Mesodermal cell (in vitro differentiated cells): ENCODE results near the gene RNF112.

ENCODE experiments used
- H3K27ac ChIP-seq: 2 replicates; pipeline ENCODE4 v1.7.0; 2013; ENCODE audit warnings: mild to moderate bottlenecking, low read depth, low read length, moderate library complexity; ENCODE audit not compliant: severe bottlenecking
- H3K36me3 ChIP-seq: 2 replicates; pipeline ENCODE4 v1.7.1; 2013; ENCODE audit warnings: mild to moderate bottlenecking, low read length, moderate library complexity; ENCODE audit not compliant: control insufficient read depth, insufficient read depth
- H3K4me1 ChIP-seq: one replicate; pipeline ENCODE4 v1.7.1; 2013; ENCODE audit warnings: mild to moderate bottlenecking, low read length; ENCODE audit not compliant: insufficient read depth, control insufficient read depth, poor library complexity, severe bottlenecking
- H3K4me3 ChIP-seq: 2 replicates; pipeline ENCODE4 v1.7.0; 2013; ENCODE audit warnings: low read length, control low read depth, mild to moderate bottlenecking; ENCODE audit not compliant: insufficient read depth, poor library complexity, severe bottlenecking; ENCODE audit errors: extremely low read depth
- H3K9me3 ChIP-seq: 2 replicates; pipeline ENCODE4 v1.7.1; 2013; ENCODE audit warnings: mild to moderate bottlenecking, low read length, moderate library complexity; ENCODE audit not compliant: control insufficient read depth
- WGBS, 2 experiments: methylation state at CpG; one replicate each; pipeline ENCODE4 v1.1.5; 2013; ENCODE audit warnings: missing lambda C conversion rate in 2 of 2; ENCODE audit not compliant: insufficient coverage in 2 of 2; 5-methylcytosine and 5-hydroxymethylcytosine counted together

Gene RNF112

DNA sequence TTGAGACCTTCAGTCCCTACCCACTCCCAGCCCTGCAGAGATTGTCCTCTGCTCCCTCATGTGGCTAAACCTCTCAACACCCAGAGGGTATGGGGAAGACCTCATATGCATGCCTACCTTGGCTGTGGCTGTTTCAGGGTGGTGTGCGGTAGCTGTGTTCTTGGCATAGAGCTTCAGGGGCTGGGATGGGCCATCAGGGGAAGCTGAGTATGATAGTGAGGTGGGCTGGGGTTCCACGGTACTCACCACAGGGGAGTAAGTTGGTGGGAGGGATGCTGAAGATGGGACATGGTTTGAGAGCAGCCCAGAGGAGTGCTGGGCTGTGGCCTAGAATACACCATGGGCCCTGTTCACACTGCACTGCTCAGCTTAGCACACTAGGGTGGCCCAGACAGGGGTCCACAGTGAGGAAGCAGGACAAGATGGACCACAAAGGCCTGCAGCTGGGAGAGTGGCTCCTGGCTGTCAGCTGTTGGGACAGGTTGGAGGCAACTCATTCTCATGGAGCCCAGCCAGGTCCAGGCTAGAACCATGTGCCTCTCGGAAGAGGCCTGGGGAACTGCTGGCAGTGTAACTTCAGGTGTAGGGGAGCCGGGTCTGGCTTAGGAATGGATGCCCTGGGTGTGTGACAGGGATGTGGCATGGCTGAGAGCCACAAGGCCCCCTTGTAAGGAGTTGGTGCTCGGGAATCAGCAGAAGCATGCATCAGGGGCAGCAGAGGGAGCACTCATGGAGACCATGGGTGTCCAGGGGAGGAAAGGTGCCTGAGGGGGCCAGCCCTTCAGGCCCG lies 27.2 kb upstream of the RNF112 start:
- Histone ChIP-seq H3K9me3 (no peaks in the 10 kb centered on the region), H3K4me1 (peaks cover 20% of the 10 kb centered on the region), H3K36me3 (peaks cover 67% of the 10 kb centered on the region), H3K4me3 (no peak overlapping the region), H3K27ac (no peak overlapping the region)
- WGBS, 2 experiments = 93 to 98% methylated on average over 6 of the region's 6 CpGs

DNA sequence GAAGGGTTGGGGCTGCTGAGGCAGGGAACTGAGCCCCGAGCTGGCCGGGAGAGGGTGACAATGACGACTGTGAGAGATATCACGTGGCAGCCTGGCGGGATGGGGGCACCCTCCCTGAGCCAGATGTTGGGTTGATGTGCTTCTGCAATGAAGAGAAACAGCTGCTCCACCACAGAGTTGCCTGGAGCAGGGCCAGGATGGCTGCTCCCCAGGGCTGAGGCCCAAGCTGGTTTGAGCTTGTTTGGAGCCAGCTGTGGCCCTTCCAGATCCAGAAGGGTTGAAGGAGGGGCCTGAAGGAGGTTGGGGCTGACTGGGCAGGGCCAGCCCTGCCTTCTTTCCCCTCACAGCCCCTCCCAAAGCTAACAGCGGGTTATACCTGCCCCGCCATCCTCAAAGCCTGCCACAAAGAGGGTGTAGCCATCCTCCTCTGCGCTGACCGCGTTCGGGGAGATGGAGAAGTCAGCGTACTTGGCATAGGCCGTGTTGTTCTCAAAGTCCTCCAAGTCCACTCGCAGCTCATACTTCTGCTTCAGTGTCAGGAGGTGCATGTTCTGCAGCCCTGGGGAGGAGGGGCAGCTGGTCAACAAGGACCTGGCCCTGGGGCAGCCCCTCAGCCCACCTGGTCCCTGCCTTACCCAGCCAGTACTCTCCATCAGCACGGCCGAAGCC lies 26.2 kb upstream of the RNF112 start:
- Histone ChIP-seq H3K4me3 (no peak overlapping the region), H3K27ac (no peak overlapping the region), H3K36me3 (peaks cover 61% of the 10 kb centered on the region), H3K9me3 (no peaks in the 10 kb centered on the region), H3K4me1 (peaks cover 16% of the 10 kb centered on the region)
- 94 to 97% methylated on average over 15 to 16 of the region's 16 CpGs for WGBS, 2 experiments

- Histone ChIP-seq H3K9me3 (no peaks in the 10 kb centered on the region), H3K4me3 (no peak overlapping the region), H3K27ac (no peak overlapping the region), H3K36me3 (peaks cover 54% of the 10 kb centered on the region), H3K4me1 (peaks cover 16% of the 10 kb centered on the region)
- WGBS, 2 experiments = 95 to 96% methylated on average over 4 to 8 of the region's 9 CpGs
Observed at GRCh38 chr17:19385521-19385983, 25.5 kb upstream of the RNF112 start.

- H3K36me3 ChIP-seq = peaks cover 47% of the 10 kb centered on the region
- no peak overlapping the region for H3K4me3 ChIP-seq
- peak overlapping the region; percentile 16 for H3K27ac ChIP-seq
- H3K9me3 ChIP-seq = no peaks in the 10 kb centered on the region
- 67 to 73% methylated on average over 18 to 19 of the region's 20 CpGs for WGBS, 2 experiments
- H3K4me1 ChIP-seq = peaks cover 16% of the 10 kb centered on the region
Observed at GRCh38 chr17:19386051-19386929, 24.7 kb upstream of the RNF112 start.

- Histone ChIP-seq H3K9me3 (no peaks in the 10 kb centered on the region), H3K4me1 (peaks cover 20% of the 10 kb centered on the region), H3K4me3 (no peak within 1 kb of the TSS), H3K27ac (peak within 1 kb of the TSS; percentile 78), H3K36me3 (peaks cover 37% of the 10 kb centered on the region)
- 11 to 16% methylated on average over 8 to 13 of the region's 22 CpGs for WGBS, 2 experiments
Observed at GRCh38 chr17:19386974-19387920, 23.8 kb upstream of the RNF112 start, which contains the start of gene MFAP4. Gene MFAP4 (minus strand): TSS chr17:19387190. CDS start chr17:19387155, 35 bp downstream.

GRCh38 chr17:19387921-19388521 lies 23.0 kb upstream of the RNF112 start:
- Histone ChIP-seq H3K27ac (peak overlapping the region; percentile 78), H3K9me3 (no peaks in the 10 kb centered on the region)
- 100% methylated on average over 1 of the region's 2 CpGs; no CpG with 5 or more reads in 1 of the 2 experiments for WGBS, 2 experiments

GRCh38 chr17:19388791-19389785 lies 21.9 kb upstream of the RNF112 start:
- Histone ChIP-seq H3K36me3 (peaks cover 19% of the 10 kb centered on the region), H3K4me1 (peaks cover 20% of the 10 kb centered on the region), H3K9me3 (no peaks in the 10 kb centered on the region), H3K27ac (no peak overlapping the region), H3K4me3 (no peak overlapping the region)
- 96 to 100% methylated on average over 3 of the region's 5 CpGs for WGBS, 2 experiments

More at GRCh38 chr17:19387921-19388521, 23.0 kb upstream of the RNF112 start:
- Histone ChIP-seq H3K36me3 (peaks cover 29% of the 10 kb centered on the region), H3K4me1 (peaks cover 20% of the 10 kb centered on the region), H3K4me3 (no peak overlapping the region)

GRCh38 chr17:19390951-19391350 lies 20.1 kb upstream of the RNF112 start:
- 100% methylated on average over 2 of the region's 2 CpGs; no CpG with 5 or more reads in 1 of the 2 experiments for WGBS, 2 experiments
- no peaks in the 10 kb centered on the region for H3K9me3 ChIP-seq
- no peak overlapping the region for H3K27ac ChIP-seq
- H3K4me1 ChIP-seq = peaks cover 20% of the 10 kb centered on the region
- H3K36me3 ChIP-seq = peaks cover 2% of the 10 kb centered on the region
- H3K4me3 ChIP-seq = no peak overlapping the region
